ENCODE measurements around the gene NDUFAF5. TPM values are rescaled to one million over a fixed set of nuclear protein-coding genes. Genes with fewer than 3 reads are reported as not detected.

NDUFAF5 gene
- total and polyA plus RNA-seq, 11 donors = 34.7 to 72.3 (median 55.5) TPM

DNA sequence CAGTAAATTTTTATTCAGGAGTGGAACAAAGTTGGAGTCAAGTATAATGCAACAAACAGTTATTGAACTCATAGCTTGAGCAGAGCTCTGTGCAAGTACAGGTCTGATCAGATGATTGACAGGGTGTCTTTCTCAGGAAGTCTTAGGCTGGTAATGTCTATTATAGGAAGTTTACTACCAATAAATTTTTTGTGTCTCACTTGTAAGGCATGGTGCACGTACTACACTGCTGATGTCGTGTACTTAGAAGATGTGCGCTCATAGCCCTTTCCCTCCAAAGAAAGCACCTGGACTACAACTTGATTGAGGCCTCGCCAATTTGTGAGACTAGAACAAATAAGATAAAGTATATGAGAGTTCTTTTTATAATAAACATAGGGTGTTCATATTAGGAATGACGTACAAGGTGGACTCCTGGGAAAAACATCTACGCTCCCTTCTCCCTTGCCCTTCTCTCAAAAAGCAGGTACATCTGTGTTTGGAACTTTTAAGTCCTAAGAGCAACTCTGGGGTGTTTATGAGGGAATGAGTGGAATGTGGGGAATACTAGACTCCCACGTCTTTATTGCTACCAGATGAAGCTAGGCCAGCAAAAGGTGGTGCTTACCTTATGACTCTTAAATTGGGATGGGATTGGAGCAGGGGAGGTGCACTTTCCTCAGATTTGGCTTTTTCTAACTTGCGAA lies 1.5 kb downstream of the NDUFAF5 start:
- Histone ChIP-seq H3K9me3 (no peaks in the 10 kb centered on the region), H3K27ac (peak overlapping the region in 9 of 12 donors; percentile 88 to 98 (median 94)), H3K4me3 (peak overlapping the region; percentile 68 to 96 (median 84)), H3K4me1 (peaks cover 0 to 49% (median 37%) of the 10 kb centered on the region in 12 donors), H3K27me3 (no peaks in the 10 kb centered on the region), H3K36me3 (peaks cover 0 to 59% (median 54%) of the 10 kb centered on the region in 9 donors)
- no peak for TF ChIP-seq POLR2A (IDR thresholded peaks at IDR 0.05)
- TF ChIP-seq, protein P1, sequence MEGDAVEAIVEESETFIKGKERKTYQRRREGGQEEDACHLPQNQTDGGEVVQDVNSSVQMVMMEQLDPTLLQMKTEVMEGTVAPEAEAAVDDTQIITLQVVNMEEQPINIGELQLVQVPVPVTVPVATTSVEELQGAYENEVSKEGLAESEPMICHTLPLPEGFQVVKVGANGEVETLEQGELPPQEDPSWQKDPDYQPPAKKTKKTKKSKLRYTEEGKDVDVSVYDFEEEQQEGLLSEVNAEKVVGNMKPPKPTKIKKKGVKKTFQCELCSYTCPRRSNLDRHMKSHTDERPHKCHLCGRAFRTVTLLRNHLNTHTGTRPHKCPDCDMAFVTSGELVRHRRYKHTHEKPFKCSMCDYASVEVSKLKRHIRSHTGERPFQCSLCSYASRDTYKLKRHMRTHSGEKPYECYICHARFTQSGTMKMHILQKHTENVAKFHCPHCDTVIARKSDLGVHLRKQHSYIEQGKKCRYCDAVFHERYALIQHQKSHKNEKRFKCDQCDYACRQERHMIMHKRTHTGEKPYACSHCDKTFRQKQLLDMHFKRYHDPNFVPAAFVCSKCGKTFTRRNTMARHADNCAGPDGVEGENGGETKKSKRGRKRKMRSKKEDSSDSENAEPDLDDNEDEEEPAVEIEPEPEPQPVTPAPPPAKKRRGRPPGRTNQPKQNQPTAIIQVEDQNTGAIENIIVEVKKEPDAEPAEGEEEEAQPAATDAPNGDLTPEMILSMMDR (IDR thresholded peaks at IDR 0.05) = no peak
- DNase-seq = no peak
- intact Hi-C loops (cut with DNase I) = loop anchor here in 2 of 10 donors (10.0 kb wide), 1 partner anchor 151 kb away; the partner anchor contains the start of gene TASP1 (in 2 of the 2)
- 54 to 66% (median 60%) methylated on average over 8 of the region's 8 CpGs for WGBS, 4 donors
- no peak for ATAC-seq

DNA sequence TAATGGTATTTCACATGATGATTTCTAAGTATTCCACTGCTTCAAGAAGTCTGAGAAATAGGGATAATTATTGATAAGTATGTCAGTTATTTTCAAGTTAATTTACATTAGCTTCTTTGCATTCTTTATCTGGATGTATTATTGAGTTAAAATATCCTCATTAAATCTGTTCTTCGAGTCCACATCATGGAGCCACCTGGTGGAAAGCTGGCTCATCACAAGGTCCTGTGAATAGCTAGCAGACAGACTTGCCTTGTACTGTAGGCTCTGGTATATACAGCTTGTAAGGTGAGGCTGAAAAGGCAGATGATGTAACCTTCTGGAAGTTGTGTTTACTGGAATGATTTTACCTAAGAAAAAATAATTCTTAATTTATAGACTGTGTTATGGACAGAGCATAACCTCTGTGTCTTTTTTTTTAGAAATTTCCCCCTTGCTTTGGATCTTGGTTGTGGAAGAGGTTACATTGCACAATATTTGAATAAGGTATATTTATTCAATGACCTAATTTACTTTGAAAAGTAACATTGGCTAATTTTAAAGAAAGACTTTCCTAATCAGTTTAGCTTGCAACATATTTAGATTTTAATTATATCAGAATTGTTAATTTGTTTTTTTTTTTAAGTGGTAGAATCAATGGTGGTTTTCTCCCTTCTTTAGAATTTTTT lies 3.5 kb downstream of the NDUFAF5 start:
- H3K36me3 ChIP-seq = peaks cover 0 to 63% (median 59%) of the 10 kb centered on the region in 9 donors
- intact Hi-C loops (cut with DNase I) = loop anchor here in 2 of 10 donors (10.0 kb wide), 1 partner anchor 154 kb away; the partner anchor contains the start of gene TASP1 (in 2 of the 2)
- 2 to 13% (median 6%) methylated on average over 1 of the region's 1 CpG for WGBS, 4 donors

DNA sequence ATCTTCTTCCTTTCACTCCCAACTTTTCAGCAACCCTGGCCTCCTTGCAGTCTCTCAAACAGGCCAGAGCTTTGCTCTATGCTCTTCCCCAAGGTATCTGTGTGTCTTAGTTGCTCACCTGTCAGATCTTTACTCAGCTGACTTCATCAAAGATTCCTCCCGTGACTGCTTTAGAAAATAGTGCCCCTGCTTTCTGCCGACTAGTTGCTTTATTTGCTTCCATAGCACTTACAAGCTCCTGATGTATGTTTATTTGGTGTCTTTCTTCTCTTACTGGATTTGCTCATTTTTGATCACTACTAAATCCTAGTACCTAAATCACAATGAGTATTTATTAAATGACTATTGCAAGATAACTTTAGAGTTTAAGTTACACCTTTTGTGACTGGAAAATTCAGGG lies 5.9 kb downstream of the NDUFAF5 start:
- H3K36me3 ChIP-seq = peaks cover 0 to 87% (median 83%) of the 10 kb centered on the region in 9 donors
- intact Hi-C loops (cut with DNase I) = no loop called here
- WGBS, 4 donors = 73 to 86% (median 84%) methylated on average over 2 of the region's 2 CpGs
- no peaks in the 10 kb centered on the region for H3K27me3 ChIP-seq
- no peak for ATAC-seq
- H3K4me1 ChIP-seq = peaks cover 0 to 55% (median 33%) of the 10 kb centered on the region in 12 donors
- no peak overlapping the region for H3K4me3 ChIP-seq
- peak overlapping the region in 7 of 12 donors; percentile 56 to 80 (median 70) for H3K27ac ChIP-seq
- no peak for DNase-seq
- no peaks in the 10 kb centered on the region for H3K9me3 ChIP-seq
- TF ChIP-seq, protein P1 (IDR thresholded peaks at IDR 0.05) = no peak
- no peak for TF ChIP-seq POLR2A (IDR thresholded peaks at IDR 0.05)

More for the DNA sequence above, 3.5 kb downstream of the NDUFAF5 start:
- H3K4me3 ChIP-seq = no peak overlapping the region
- DNase-seq = peak in 1 of 5 donors; percentile 33
- TF ChIP-seq POLR2A (IDR thresholded peaks at IDR 0.05) = no peak
- TF ChIP-seq, protein P1 (IDR thresholded peaks at IDR 0.05) = peak in 9 of 12 donors; percentile 11 to 56 (median 37)
- ATAC-seq = no peak
- H3K4me1 ChIP-seq = peaks cover 0 to 66% (median 46%) of the 10 kb centered on the region in 12 donors
- H3K9me3 ChIP-seq = no peaks in the 10 kb centered on the region
- no peaks in the 10 kb centered on the region for H3K27me3 ChIP-seq
- no peak overlapping the region for H3K27ac ChIP-seq

All from heart left ventricle (tissue), 16 donors.